Gastrocnemius medialis (tissue), 4 donors: ENCODE measurements around the gene ADORA2A. TPM values are rescaled to one million over a fixed set of nuclear protein-coding genes. Genes with fewer than 3 reads are reported as not detected.

Experiments used
- ATAC-seq, 2 donors: fragments of 150-250 bp; one replicate each; pipeline ENCODE4 v1.9.1; 2016
- DNase-seq, 2 donors: peaks; one replicate each; pipeline ENCODE4 v3.0.0-alpha.2; 2019
- H3K27ac ChIP-seq, 4 donors: fragments of 200-600 bp; sonication (generic); 1 replicate in 1 of 4; 2 replicates in 3 of 4; pipeline ENCODE4 v1.5.1; 2016 to 2018; ENCODE audit warnings: mild to moderate bottlenecking in 2 of 4, moderate library complexity in 1 of 4
- H3K27me3 ChIP-seq, 3 donors: fragments of 200-600 bp; sonication (generic) in 2 of 3; 1 replicate in 1 of 3; 2 replicates in 2 of 3; pipeline versions ENCODE4 v1.5.1 to v1.6.0; 2016 to 2019; ENCODE audit warnings: mild to moderate bottlenecking in 1 of 3, moderate library complexity in 1 of 3
- H3K36me3 ChIP-seq, 2 donors: fragments of 200-600 bp; sonication (generic) in 1 of 2; one replicate each; pipeline ENCODE4 v1.5.1; 2017 to 2018
- H3K4me1 ChIP-seq, 2 donors: fragments of 200-600 bp; sonication (generic) in 1 of 2; one replicate each; pipeline ENCODE4 v1.5.1; 2016 to 2017; ENCODE audit warnings: mild to moderate bottlenecking in 2 of 2
- H3K4me3 ChIP-seq, 4 donors: fragments of 200-600 bp; sonication (generic) in 3 of 4; 1 replicate in 1 of 4; 2 replicates in 3 of 4; pipeline ENCODE4 v1.5.1; 2016 to 2019; ENCODE audit warnings: mild to moderate bottlenecking in 2 of 4
- H3K9me3 ChIP-seq, 3 donors: fragments of 200-600 bp; sonication (generic) in 2 of 3; 1 replicate in 1 of 3; 2 replicates in 2 of 3; pipeline ENCODE4 v1.5.1; 2016 to 2019
- CTCF ChIP-seq, 5 experiments: fragments of 450-650 bp in 3 of 5; fragments of 200-600 bp in 2 of 5; sonication (generic) in 2 of 5; IDR thresholded peaks in 4 of 5; conservative IDR thresholded peaks in 1 of 5; 1 replicate in 4 of 5; 2 replicates in 1 of 5; pipeline ENCODE4 v1.5.1; 2016 to 2019; ENCODE audit warnings: antibody characterized with exemption in 5 of 5, mild to moderate bottlenecking in 3 of 5, moderate library complexity in 3 of 5
- POLR2A ChIP-seq, 2 donors: fragments of 450-650 bp; IDR thresholded peaks; one replicate each; pipeline ENCODE4 v1.6.1; 2017; ENCODE audit warnings: antibody characterized with exemption in 2 of 2, mild to moderate bottlenecking in 2 of 2, moderate library complexity in 2 of 2
- in situ Hi-C, 4 donors: fragments of 200-750 bp; cut with MboI; loops; one replicate each; pipeline versions ENCODE4 v1.15.0 to v1.8.0; 2017; ENCODE audit warnings: low sequenced_read_pairs in 4 of 4
- intact Hi-C: fragments of 100-400 bp; cut with DNase I; formaldehyde crosslinking; loops from one replicate; pipeline ENCODE4 v1.15.1; 2023; ENCODE audit warnings: low total_unique reads
- total RNA-seq, 4 donors: library from RNA; depleted of rRNA; stranded (reverse); fragments of >200 nt; gene quantifications; one replicate each; pipeline versions ENCODE4 v1.1.0 to v1.2.3, GENCODE V29; 2016

ADORA2A gene
- total RNA-seq, 4 donors from 2014 or later: 0.39 to 3.6 (median 1.2) TPM

- in situ Hi-C loops (loop anchor here in 2 of 4 donors (5.0 to 10.0 kb wide), 2 partner anchors 77 to 109 kb away; partner anchors contain the start of gene UPB1 (in 1 of the 2)), intact Hi-C loops (loop anchor here (5.0 kb wide), 1 partner anchor 91 kb away; no protein-coding TSS in a partner anchor)
- DNase-seq (no peak), ATAC-seq (no peak)
- Histone ChIP-seq H3K4me1 (peaks cover 11 to 13% of the 10 kb centered on the region in 2 donors), H3K27me3 (no peaks in the 10 kb centered on the region), H3K27ac (no peak overlapping the region), H3K9me3 (no peaks in the 10 kb centered on the region), H3K4me3 (no peak overlapping the region), H3K36me3 (peaks cover 0 to 35% of the 10 kb centered on the region in 2 donors)
- TF ChIP-seq CTCF (IDR thresholded peaks at IDR 0.05 in 4 of 5, conservative IDR thresholded peaks at IDR 0.05 in 1 of 5) (no peak), POLR2A (IDR thresholded peaks at IDR 0.05) (no peak)
Measured at GRCh38 chr22:24417901-24418641, 9.3 kb upstream of the ADORA2A start.

GRCh38 chr22:24418786-24419474, 8.5 kb upstream of the ADORA2A start:
- H3K27me3 ChIP-seq: no peaks in the 10 kb centered on the region
- no peak overlapping the region for H3K27ac ChIP-seq
- intact Hi-C loops: loop anchor here (5.0 kb wide), 1 partner anchor 92 kb away; no protein-coding TSS in a partner anchor
- in situ Hi-C loops: loop anchor here in 2 of 4 donors (5.0 to 10.0 kb wide), 2 partner anchors 76 to 108 kb away; partner anchors contain the start of gene UPB1 (in 1 of the 2)
- H3K36me3 ChIP-seq: peaks cover 0 to 29% of the 10 kb centered on the region in 2 donors
- no peak overlapping the region for H3K4me3 ChIP-seq
- ATAC-seq: no peak
- peaks cover 11 to 13% of the 10 kb centered on the region in 2 donors for H3K4me1 ChIP-seq
- TF ChIP-seq POLR2A (IDR thresholded peaks at IDR 0.05): no peak
- TF ChIP-seq CTCF (IDR thresholded peaks at IDR 0.05 in 4 of 5, conservative IDR thresholded peaks at IDR 0.05 in 1 of 5): no peak
- H3K9me3 ChIP-seq: no peaks in the 10 kb centered on the region
- DNase-seq: no peak

GRCh38 chr22:24419475-24419850, 7.9 kb upstream of the ADORA2A start:
- ATAC-seq (no peak), DNase-seq (no peak)
- Histone ChIP-seq H3K9me3 (no peaks in the 10 kb centered on the region), H3K27me3 (peaks cover 3 to 5% (median 5%) of the 10 kb centered on the region in 3 donors), H3K36me3 (peaks cover 0 to 24% of the 10 kb centered on the region in 2 donors), H3K4me1 (peaks cover 11 to 13% of the 10 kb centered on the region in 2 donors), H3K27ac (no peak overlapping the region), H3K4me3 (no peak overlapping the region)
- TF ChIP-seq POLR2A (IDR thresholded peaks at IDR 0.05) (no peak), CTCF (IDR thresholded peaks at IDR 0.05 in 4 of 5, conservative IDR thresholded peaks at IDR 0.05 in 1 of 5) (no peak)
- intact Hi-C loops (loop anchor here (5.0 kb wide), 1 partner anchor 92 kb away; no protein-coding TSS in a partner anchor), in situ Hi-C loops (loop anchor here in 2 of 4 donors (5.0 to 10.0 kb wide), 2 partner anchors 75 to 108 kb away; partner anchors contain the start of gene UPB1 (in 1 of the 2))

GRCh38 chr22:24420072-24420976, 7.1 kb upstream of the ADORA2A start:
- peak; percentile 24 to 31 for ATAC-seq
- H3K36me3 ChIP-seq: peaks cover 0 to 15% of the 10 kb centered on the region in 2 donors
- TF ChIP-seq POLR2A (IDR thresholded peaks at IDR 0.05) (no peak), CTCF (IDR thresholded peaks at IDR 0.05 in 4 of 5, conservative IDR thresholded peaks at IDR 0.05 in 1 of 5) (no peak)
- peak overlapping the region in 2 of 4 donors; percentile 6 to 26 for H3K27ac ChIP-seq
- H3K4me3 ChIP-seq: no peak overlapping the region
- DNase-seq: peak in 1 of 2 donors; percentile 34
- in situ Hi-C loops (loop anchor here in 1 of 4 donors (10.0 kb wide), 1 partner anchor 104 kb away; no protein-coding TSS in a partner anchor), intact Hi-C loops (loop anchor here (5.0 kb wide), 2 partner anchors 82 to 337 kb away; no protein-coding TSS in a partner anchor)
- peaks cover 11 to 13% of the 10 kb centered on the region in 2 donors for H3K4me1 ChIP-seq
- peaks cover 4 to 10% (median 6%) of the 10 kb centered on the region in 3 donors for H3K27me3 ChIP-seq
- H3K9me3 ChIP-seq: no peaks in the 10 kb centered on the region
